SK-N-SH treated with all-trans-retinoic acid at 6 μM for 48 hours (cell line): ENCODE measurements around the gene GNAS.

ENCODE experiments used
- ATAC-seq: fragments of 200-7000 bp; cut with Tn5 transposase; 3 replicates; pipeline ENCODE4 v1.9.1; 2020; ENCODE audit warnings: mild to moderate bottlenecking, moderate library complexity
- ARNTL ChIP-seq: fragments of 450-650 bp; formaldehyde crosslinking; IDR thresholded peaks from 2 replicates; pipeline ENCODE4 v1.5.0; 2020; ENCODE audit warnings: low read depth, mild to moderate bottlenecking, moderate library complexity, borderline replicate concordance
- BACH2 ChIP-seq: fragments of 250-450 bp; sonication (Bioruptor Pico); IDR thresholded peaks from 2 replicates; pipeline ENCODE4 v1.9.0; 2021; ENCODE audit warnings: mild to moderate bottlenecking, borderline replicate concordance
- CREB5 ChIP-seq: fragments of 250-450 bp; sonication (Bioruptor Pico); IDR thresholded peaks from 2 replicates; pipeline ENCODE4 v1.5.1; 2020; ENCODE audit warnings: low read depth, mild to moderate bottlenecking, moderate library complexity
- CSDC2 ChIP-seq: fragments of 250-450 bp; sonication (Bioruptor Pico); IDR thresholded peaks from 2 replicates; pipeline ENCODE4 v1.5.0; 2020; ENCODE audit warnings: mild to moderate bottlenecking, moderate library complexity
- CSRNP3 ChIP-seq: fragments of 250-450 bp; sonication (Bioruptor Pico); IDR thresholded peaks from 2 replicates; pipeline ENCODE4 v1.5.1; 2021; ENCODE audit warnings: mild to moderate bottlenecking, moderate library complexity
- ESRRG ChIP-seq: fragments of 250-450 bp; sonication (Bioruptor Pico); IDR thresholded peaks from 2 replicates; pipeline ENCODE4 v1.6.1; 2021; ENCODE audit warnings: mild to moderate bottlenecking
- GLIS3 ChIP-seq: fragments of 250-450 bp; sonication (Bioruptor Pico); IDR thresholded peaks from 2 replicates; pipeline ENCODE4 v1.5.0; 2020; ENCODE audit warnings: mild to moderate bottlenecking, moderate library complexity
- ISL1 ChIP-seq: fragments of 250-450 bp; sonication (Bioruptor Pico); IDR thresholded peaks from 2 replicates; pipeline ENCODE4 v2.1.2; 2022; ENCODE audit warnings: mild to moderate bottlenecking, moderate library complexity
- OSR1 ChIP-seq: fragments of 250-450 bp; sonication (Bioruptor Pico); IDR thresholded peaks from 2 replicates; pipeline ENCODE4 v1.8.0; 2022; ENCODE audit warnings: moderate library complexity, mild to moderate bottlenecking, inconsistent platforms
- PATZ1 ChIP-seq: fragments of 250-450 bp; sonication (Bioruptor Pico); IDR thresholded peaks from 2 replicates; pipeline ENCODE4 v1.8.0; 2020; ENCODE audit warnings: mild to moderate bottlenecking, moderate library complexity, borderline replicate concordance
- POU6F1 ChIP-seq: fragments of 250-450 bp; sonication (Bioruptor Pico); IDR thresholded peaks from 2 replicates; pipeline ENCODE4 v1.8.0; 2021; ENCODE audit warnings: low read depth, mild to moderate bottlenecking, moderate library complexity, borderline replicate concordance
- PPARA ChIP-seq: fragments of 250-450 bp; sonication (Bioruptor Pico); IDR thresholded peaks from 2 replicates; pipeline ENCODE4 v1.5.0; 2020; ENCODE audit warnings: mild to moderate bottlenecking, borderline replicate concordance
- RARB ChIP-seq: fragments of 250-450 bp; sonication (Bioruptor Pico); IDR thresholded peaks from 2 replicates; pipeline ENCODE4 v1.8.0; 2021; ENCODE audit warnings: mild to moderate bottlenecking, moderate library complexity
- SNAI2 ChIP-seq: fragments of 250-450 bp; sonication (Bioruptor Pico); IDR thresholded peaks from 2 replicates; pipeline ENCODE4 v1.5.0; 2020; ENCODE audit warnings: mild to moderate bottlenecking, moderate library complexity
- TCF4 ChIP-seq: fragments of 250-450 bp; sonication (Bioruptor Pico); IDR thresholded peaks from 2 replicates; pipeline ENCODE4 v1.8.0; 2021; ENCODE audit warnings: mild to moderate bottlenecking, moderate library complexity, borderline replicate concordance
- TOX ChIP-seq: fragments of 250-450 bp; sonication (Bioruptor Pico); IDR thresholded peaks from 2 replicates; pipeline ENCODE4 v1.8.0; 2021; ENCODE audit warnings: mild to moderate bottlenecking, moderate library complexity, borderline replicate concordance
- TSHZ2 ChIP-seq: fragments of 250-450 bp; sonication (Bioruptor Pico); IDR thresholded peaks from 2 replicates; pipeline ENCODE4 v1.5.0; 2020; ENCODE audit warnings: mild to moderate bottlenecking, moderate library complexity
- ZC3H10 ChIP-seq: fragments of 250-450 bp; sonication (Bioruptor Pico); IDR thresholded peaks from 2 replicates; pipeline ENCODE4 v1.5.1; 2021; ENCODE audit warnings: mild to moderate bottlenecking, moderate library complexity
- ZFP30 ChIP-seq: fragments of 450-650 bp; formaldehyde crosslinking; IDR thresholded peaks from 2 replicates; pipeline ENCODE4 v1.5.0; 2022; ENCODE audit warnings: mild to moderate bottlenecking, moderate library complexity
- ZNF70 ChIP-seq: fragments of 450-650 bp; formaldehyde crosslinking; IDR thresholded peaks from 2 replicates; pipeline ENCODE4 v1.5.0; 2020; ENCODE audit warnings: mild to moderate bottlenecking, moderate library complexity

Gene GNAS

GRCh38 chr20:58891086-58891717 lies 38.7 kb downstream of the GNAS start:
- peak; percentile 34 for ATAC-seq
- TF ChIP-seq RARB (CRISPR knock-in tag): no peak
- no peak for TF ChIP-seq PPARA (CRISPR knock-in tag)
- no peak for TF ChIP-seq ZNF70
- no peak for TF ChIP-seq SNAI2 (CRISPR knock-in tag)
- no peak for TF ChIP-seq ISL1
- no peak for TF ChIP-seq GLIS3
- no peak for TF ChIP-seq BACH2 (CRISPR knock-in tag)

- ATAC-seq: no peak
- TF ChIP-seq PPARA (CRISPR knock-in tag) (no peak), CSRNP3 (CRISPR knock-in tag) (no peak), TCF4 (CRISPR knock-in tag) (no peak), RARB (CRISPR knock-in tag) (no peak), CSDC2 (CRISPR knock-in tag) (no peak), ESRRG (CRISPR knock-in tag) (no peak), TSHZ2 (CRISPR knock-in tag) (no peak), POU6F1 (CRISPR knock-in tag) (no peak), GLIS3 (no peak), CREB5 (CRISPR knock-in tag) (no peak), SNAI2 (CRISPR knock-in tag) (no peak), ARNTL (no peak), ISL1 (no peak)
Observed at GRCh38 chr20:58891718-58892140, 39.2 kb downstream of the GNAS start.

GRCh38 chr20:58892141-58892931 lies 39.8 kb downstream of the GNAS start:
- peak; percentile 30 for ATAC-seq
- TF ChIP-seq CSDC2 (CRISPR knock-in tag) (no peak), PATZ1 (no peak), OSR1 (CRISPR knock-in tag) (no peak), POU6F1 (CRISPR knock-in tag) (no peak), CSRNP3 (CRISPR knock-in tag) (no peak), ISL1 (no peak), ARNTL (no peak), GLIS3 (no peak), SNAI2 (CRISPR knock-in tag) (no peak), ZC3H10 (CRISPR knock-in tag) (no peak), ZNF70 (no peak), TCF4 (CRISPR knock-in tag) (no peak), BACH2 (CRISPR knock-in tag) (no peak), TOX (CRISPR knock-in tag) (no peak), ZFP30 (no peak), PPARA (CRISPR knock-in tag) (no peak), ESRRG (CRISPR knock-in tag) (no peak)
